HCT116 (cell line): ENCODE measurements around the gene ZNF451. TPM values are rescaled to one million over a fixed set of nuclear protein-coding genes. Genes with fewer than 3 reads are reported as not detected.
"Not testable (repeated sequence)": the region's sequence is repeated elsewhere in the genome, so short reads cannot be mapped to it uniquely, and the experiment has no call there.

Experiments
- ATAC-seq: fragments of 200-7000 bp; cut with Tn5 transposase; 2 replicates; pipeline ENCODE4 v1.9.1; 2020; ENCODE audit warnings: mild to moderate bottlenecking, moderate library complexity
- BruUV-seq: library from RNA; stranded (reverse); fragments of 400-500 nt; replicated peaks from 2 replicates; lab custom pipeline; 2021; lab: Mats Ljungman, UMichigan
- CTCF ChIA-PET: fragments of 300-600 bp; sonication (Branson Sonifier 250); formaldehyde crosslinking; loops from one replicate; lab custom pipeline; 2021; ENCODE audit warnings: antibody characterized with exemption; lab: Charles Lee
- POLR2A ChIA-PET: fragments of 300-600, 350-600 bp; sonication (Branson Sonifier 250); formaldehyde crosslinking; loops from one replicate; lab custom pipeline; 2021; ENCODE audit warnings: antibody characterized with exemption; lab: Charles Lee
- RAD21 ChIA-PET, 2 experiments: fragments of 300-600 bp; sonication (Branson Sonifier 250); formaldehyde crosslinking; loops; one replicate each; lab custom pipeline; 2023; ENCODE audit warnings: low total read pairs in 2 of 2; ENCODE audit not compliant: uncharacterized antibody in 2 of 2, unreplicated experiment in 2 of 2, low non-redundant PET in 1 of 2; lab: Charles Lee
- DNase-seq: peaks from one replicate; pipeline ENCODE4 v3.0.0-alpha.2; 2010; ENCODE audit warnings: low read depth, low spot score
- H2AFZ ChIP-seq: fragments of 200-600 bp; shearing (Covaris generic), sonication (generic); 2 replicates; pipeline ENCODE4 v1.6.1; 2017; ENCODE audit warnings: low read depth, mixed run types, mixed read lengths, antibody characterized with exemption, low read length; ENCODE audit not compliant: poor library complexity, severe bottlenecking
- H3K27ac ChIP-seq: 2 replicates; pipeline ENCODE4 v1.5.1; 2012; ENCODE audit warnings: low read depth, low read length
- H3K27me3 ChIP-seq: fragments of 200-600 bp; sonication (generic); 2 replicates; pipeline ENCODE4 v1.6.1; 2016; ENCODE audit warnings: mixed run types, low read length, mixed read lengths; ENCODE audit not compliant: insufficient read depth
- H3K36me3 ChIP-seq, 2 experiments: fragments of 200-500 bp in 1 of 2; fragments of 200-600 bp in 1 of 2; sonication (Bioruptor generic) in 1 of 2; sonication (generic) in 1 of 2; 2 replicates each; pipeline versions ENCODE4 v1.5.1 to v1.6.1; 2014 to 2016; ENCODE audit warnings: low read length in 2 of 2, inconsistent platforms in 1 of 2, mixed read lengths in 1 of 2, mixed run types in 1 of 2; ENCODE audit not compliant: insufficient read depth in 2 of 2, control insufficient read depth in 1 of 2
- H3K4me1 ChIP-seq, 2 experiments: fragments of 200-600 bp in 1 of 2; sonication (generic) in 1 of 2; 2 replicates each; pipeline versions ENCODE4 v1.5.1 to v1.6.1; 2012 to 2017; ENCODE audit warnings: low read length in 2 of 2, inconsistent platforms in 1 of 2, mild to moderate bottlenecking in 1 of 2, mixed read lengths in 1 of 2, mixed run types in 1 of 2, moderate library complexity in 1 of 2; ENCODE audit not compliant: insufficient read depth in 2 of 2, control insufficient read depth in 1 of 2
- H3K4me2 ChIP-seq: fragments of 200-600 bp; sonication (generic); 2 replicates; pipeline ENCODE4 v1.6.1; 2017; ENCODE audit warnings: mixed run types, low read length, mixed read lengths
- H3K4me3 ChIP-seq, 2 experiments: fragments of 200-600 bp in 1 of 2; sonication (generic) in 1 of 2; replicated peaks in 1 of 2; 2 replicates each; pipeline ENCODE4 v1.5.1; 2011 to 2016; ENCODE audit warnings: low read length in 2 of 2, control low read depth in 1 of 2, low read depth in 1 of 2, mild to moderate bottlenecking in 1 of 2, mixed read lengths in 1 of 2, mixed run types in 1 of 2
- H3K79me2 ChIP-seq: fragments of 200-600 bp; sonication (generic); 2 replicates; pipeline ENCODE4 v1.6.1; 2017; ENCODE audit warnings: mild to moderate bottlenecking, mixed run types, low read length, moderate library complexity, mixed read lengths; ENCODE audit not compliant: insufficient read depth
- H3K9ac ChIP-seq: fragments of 200-600 bp; sonication (generic); 2 replicates; pipeline ENCODE4 v1.6.1; 2016; ENCODE audit warnings: low read length, mixed read lengths
- H3K9me2 ChIP-seq: fragments of 200-600 bp; sonication (generic), shearing (Covaris generic); 2 replicates; pipeline ENCODE4 v1.6.1; 2017; ENCODE audit warnings: mixed run types, mild to moderate bottlenecking, moderate library complexity; ENCODE audit not compliant: insufficient read depth
- H3K9me3 ChIP-seq, 2 experiments: fragments of 200-500 bp in 1 of 2; fragments of 200-600 bp in 1 of 2; sonication (Bioruptor generic) in 1 of 2; sonication (generic) in 1 of 2; 2 replicates each; pipeline ENCODE4 v1.6.1; 2014 to 2017; ENCODE audit warnings: low read length in 2 of 2, mixed read lengths in 2 of 2, inconsistent platforms in 1 of 2, low read depth in 1 of 2, mild to moderate bottlenecking in 1 of 2, mixed run types in 1 of 2, moderate library complexity in 1 of 2; ENCODE audit not compliant: control insufficient read depth in 1 of 2, insufficient read depth in 1 of 2
- H4K20me1 ChIP-seq: fragments of 200-600 bp; sonication (generic), shearing (Covaris generic); 2 replicates; pipeline ENCODE4 v1.6.1; 2017; ENCODE audit warnings: mixed run types, mild to moderate bottlenecking, moderate library complexity; ENCODE audit not compliant: insufficient read depth
- CTCF ChIP-seq, 3 experiments: fragments of 200-600 bp in 1 of 3; sonication (generic) in 1 of 3; IDR thresholded peaks in 2 of 3; conservative IDR thresholded peaks in 1 of 3; 2 replicates each; pipeline ENCODE4 v1.5.1; 2012 to 2017; ENCODE audit warnings: low read depth in 2 of 3, low read length in 2 of 3, antibody characterized with exemption in 1 of 3, borderline replicate concordance in 1 of 3, control low read depth in 1 of 3, mild to moderate bottlenecking in 1 of 3, mixed read lengths in 1 of 3, mixed run types in 1 of 3, moderate library complexity in 1 of 3; ENCODE audit not compliant: insufficient read depth in 1 of 3
- JUND ChIP-seq: IDR thresholded peaks from 2 replicates; pipeline ENCODE4 v1.6.1; 2012
- REST ChIP-seq: IDR thresholded peaks from 2 replicates; pipeline ENCODE4 v1.6.1; 2012; ENCODE audit warnings: low read depth
- SIN3A ChIP-seq: IDR thresholded peaks from 2 replicates; pipeline ENCODE4 v1.6.1; 2012; ENCODE audit warnings: low read depth
- intact Hi-C: fragments of 100-400 bp; cut with micrococcal nuclease; formaldehyde crosslinking; loops from 2 replicates; pipeline ENCODE4 v1.10.0; 2022
- total RNA-seq: library from RNA; stranded (reverse); gene quantifications from one replicate; pipeline ENCODE4 v1.2.1, GENCODE V29; 2021; ENCODE audit not compliant: unreplicated experiment
- TF ChIP-seq, protein P1 (sequence below): IDR thresholded peaks from 2 replicates; pipeline ENCODE4 v1.6.1; 2011; ENCODE audit warnings: mild to moderate bottlenecking, low read length, moderate library complexity; ENCODE audit not compliant: insufficient replicate concordance; ENCODE audit errors: extremely low read depth

Gene ZNF451
- total RNA-seq, 1 experiment from 2014 or later: 49.1 TPM

GRCh38 chr6:57091375-57091774 is 1.4 kb downstream of the ZNF451 start:
- intact Hi-C loops: loop anchor here (10.0 kb wide), 1 partner anchor 187 kb away; no protein-coding TSS in a partner anchor
- BruUV-seq, H3K27ac ChIP-seq, H2AFZ ChIP-seq, POLR2A ChIA-PET, ATAC-seq, H3K27me3 ChIP-seq, CTCF ChIA-PET, H3K9me2 ChIP-seq, DNase-seq, H3K36me3 ChIP-seq, H4K20me1 ChIP-seq, H3K9ac ChIP-seq, H3K9me3 ChIP-seq, RAD21 ChIA-PET: not testable (repeated sequence)
- Histone ChIP-seq H3K79me2 (peaks cover 50% of the 10 kb centered on the region), H3K4me2 (peak overlapping the region; percentile 24; the same call in 1 of the 2 replicates), H3K4me1 (peaks cover 4 to 12% of the 10 kb centered on the region in 2 experiments; a peak in 3 of 4 replicates), H3K4me3 (0 out of 4 replicates have a peak overlapping the region, but pooled peaks of 1 of the 2 experiments have one; percentile 4)

- Histone ChIP-seq H3K9me3 (no peaks in the 10 kb centered on the region), H4K20me1 (peaks cover 6% of the 10 kb centered on the region; the same call in 1 of the 2 replicates), H3K9ac (no peak overlapping the region), H3K27me3 (no peaks in the 10 kb centered on the region), H3K4me3 (no peak overlapping the region), H3K4me1 (peaks cover 2 to 6% of the 10 kb centered on the region in 2 experiments; a peak in 3 of 4 replicates), H3K79me2 (peaks cover 81% of the 10 kb centered on the region), H2AFZ (no peak overlapping the region), H3K27ac (no peak overlapping the region), H3K9me2 (no peaks in the 10 kb centered on the region), H3K36me3 (peaks cover 17 to 19% of the 10 kb centered on the region in 2 experiments), H3K4me2 (no peak overlapping the region)
- TF ChIP-seq JUND (no peak), SIN3A (no peak), REST (no peak), CTCF (IDR thresholded peaks at IDR 0.05 in 2 of 3, conservative IDR thresholded peaks at IDR 0.05 in 1 of 3; ENCODE audit: borderline replicate concordance in 1 of 3, insufficient read depth in 1 of 3, low read depth in 2 of 3, low read length in 2 of 3) (no peak)
- TF ChIP-seq, protein P1, sequence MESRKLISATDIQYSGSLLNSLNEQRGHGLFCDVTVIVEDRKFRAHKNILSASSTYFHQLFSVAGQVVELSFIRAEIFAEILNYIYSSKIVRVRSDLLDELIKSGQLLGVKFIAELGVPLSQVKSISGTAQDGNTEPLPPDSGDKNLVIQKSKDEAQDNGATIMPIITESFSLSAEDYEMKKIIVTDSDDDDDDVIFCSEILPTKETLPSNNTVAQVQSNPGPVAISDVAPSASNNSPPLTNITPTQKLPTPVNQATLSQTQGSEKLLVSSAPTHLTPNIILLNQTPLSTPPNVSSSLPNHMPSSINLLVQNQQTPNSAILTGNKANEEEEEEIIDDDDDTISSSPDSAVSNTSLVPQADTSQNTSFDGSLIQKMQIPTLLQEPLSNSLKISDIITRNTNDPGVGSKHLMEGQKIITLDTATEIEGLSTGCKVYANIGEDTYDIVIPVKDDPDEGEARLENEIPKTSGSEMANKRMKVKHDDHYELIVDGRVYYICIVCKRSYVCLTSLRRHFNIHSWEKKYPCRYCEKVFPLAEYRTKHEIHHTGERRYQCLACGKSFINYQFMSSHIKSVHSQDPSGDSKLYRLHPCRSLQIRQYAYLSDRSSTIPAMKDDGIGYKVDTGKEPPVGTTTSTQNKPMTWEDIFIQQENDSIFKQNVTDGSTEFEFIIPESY: no peak
- CTCF ChIA-PET: no interaction called here
- RAD21 ChIA-PET: no interaction called here
- DNase-seq (no peak), ATAC-seq (no peak)
- intact Hi-C loops: loop anchor here (10.0 kb wide), 1 partner anchor 190 kb away; no protein-coding TSS in a partner anchor
- POLR2A ChIA-PET: no interaction called here
- BruUV-seq: no TSS peak
Observed at GRCh38 chr6:57094689-57095088, 4.7 kb downstream of the ZNF451 start.
